Mucosa of descending colon (tissue), 3 donors: Measurements from ENCODE around the gene PAXX. TPM values are rescaled to one million over a fixed set of nuclear protein-coding genes. Genes with fewer than 3 reads are reported as not detected.

Experiments used
- ATAC-seq: fragments of 200-7000 bp; cut with Tn5 transposase; one replicate; pipeline ENCODE4 v1.9.1; 2020; ENCODE audit warnings: mild to moderate bottlenecking, moderate library complexity
- DNase-seq, 3 donors: peaks; one replicate each; pipeline ENCODE4 v3.0.0-alpha.2; 2020
- H3K36me3 ChIP-seq: fragments of 200-600 bp; one replicate; pipeline ENCODE4 v1.8.0; 2021; ENCODE audit warnings: low read depth, mild to moderate bottlenecking
- H3K4me1 ChIP-seq: fragments of 200-600 bp; one replicate; pipeline ENCODE4 v1.8.0; 2021; ENCODE audit warnings: low read depth, mild to moderate bottlenecking
- H3K4me3 ChIP-seq: fragments of 200-600 bp; one replicate; pipeline ENCODE4 v1.8.0; 2021; ENCODE audit warnings: mild to moderate bottlenecking
- H3K9me3 ChIP-seq: fragments of 200-600 bp; one replicate; pipeline ENCODE4 v1.8.0; 2021; ENCODE audit warnings: mild to moderate bottlenecking
- CTCF ChIP-seq: fragments of 200-600 bp; IDR thresholded peaks from one replicate; pipeline ENCODE4 v1.8.0; 2022; ENCODE audit warnings: antibody characterized with exemption, mild to moderate bottlenecking
- intact Hi-C, 2 donors: fragments of 100-400 bp; cut with DNase I in 1 of 2; cut with micrococcal nuclease in 1 of 2; formaldehyde crosslinking; loops; one replicate each; pipeline versions ENCODE4 v1.11.0 to v1.11.1; 2022; cut with DNase I, micrococcal nuclease
- total RNA-seq, 3 donors: library from RNA; stranded (reverse); fragmentation: NEBNext Ultra II Directional in 2 of 3; extraction: Animal tissue kit (Norgen Biotek cat#: 25700) in 2 of 3; gene quantifications; one replicate each; pipeline versions ENCODE4 v1.2.1 to v1.2.4, GENCODE V29; 2021 to 2023
- donor health status: DM: no; HTN: no; CAD: no; lungs with moderate emphysema.
- donor health status: DM: no; HTN: no; CAD: no.
- donor health status: DM: no; HTN: yes; CAD: no.

Gene PAXX
- total RNA-seq, 3 donors from 2014 or later: 32.0 to 39.9 (median 34.1) TPM

DNA sequence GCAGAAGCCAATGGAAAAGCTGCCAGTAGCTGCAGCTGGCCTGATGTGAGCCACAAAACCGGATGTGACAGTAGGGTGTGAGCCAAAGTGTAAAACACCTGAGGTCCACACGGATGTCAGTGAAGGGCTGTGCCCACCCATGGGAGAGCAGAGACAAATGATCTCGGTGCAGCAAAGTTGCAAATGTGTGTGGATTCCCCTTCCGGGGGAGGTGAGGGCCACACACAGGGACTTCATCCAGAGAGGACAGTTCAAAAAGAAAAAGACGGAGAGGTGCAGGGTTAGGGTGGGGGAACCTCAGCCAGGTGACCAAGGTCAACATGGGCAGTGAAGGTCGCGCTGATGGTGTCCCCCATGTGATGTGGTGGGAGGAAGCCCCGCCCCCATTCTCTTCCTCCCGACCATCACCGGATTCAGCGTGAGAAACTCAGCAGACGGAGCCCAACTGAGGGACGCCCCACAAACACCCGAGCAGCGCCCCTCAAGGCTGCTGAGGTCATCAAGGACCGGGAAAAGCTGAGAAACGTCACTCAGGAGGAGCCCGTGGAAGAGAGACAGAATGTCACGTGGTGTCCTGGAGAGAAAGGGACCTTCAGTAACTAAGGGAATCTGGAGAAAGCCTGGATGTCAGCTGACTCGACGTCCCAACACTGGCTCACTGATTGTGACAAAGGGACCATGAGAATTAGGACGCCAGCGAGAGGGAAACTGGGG is 26.3 kb upstream of the PAXX start:
- TF ChIP-seq CTCF: no peak
- Histone ChIP-seq H3K36me3 (no peaks in the 10 kb centered on the region), H3K4me3 (no peak overlapping the region), H3K4me1 (peaks cover 9% of the 10 kb centered on the region), H3K9me3 (no peaks in the 10 kb centered on the region)
- DNase-seq (no peak), ATAC-seq (no peak)
- intact Hi-C loops: no loop called here

GRCh38 chr9:136968333-136969127 is 23.7 kb upstream of the PAXX start:
- Histone ChIP-seq H3K4me1 (peaks cover 9% of the 10 kb centered on the region), H3K9me3 (no peaks in the 10 kb centered on the region), H3K36me3 (no peaks in the 10 kb centered on the region), H3K4me3 (no peak overlapping the region)
- ATAC-seq (no peak), DNase-seq (no peak)
- intact Hi-C loops: no loop called here
- no peak for TF ChIP-seq CTCF

DNA sequence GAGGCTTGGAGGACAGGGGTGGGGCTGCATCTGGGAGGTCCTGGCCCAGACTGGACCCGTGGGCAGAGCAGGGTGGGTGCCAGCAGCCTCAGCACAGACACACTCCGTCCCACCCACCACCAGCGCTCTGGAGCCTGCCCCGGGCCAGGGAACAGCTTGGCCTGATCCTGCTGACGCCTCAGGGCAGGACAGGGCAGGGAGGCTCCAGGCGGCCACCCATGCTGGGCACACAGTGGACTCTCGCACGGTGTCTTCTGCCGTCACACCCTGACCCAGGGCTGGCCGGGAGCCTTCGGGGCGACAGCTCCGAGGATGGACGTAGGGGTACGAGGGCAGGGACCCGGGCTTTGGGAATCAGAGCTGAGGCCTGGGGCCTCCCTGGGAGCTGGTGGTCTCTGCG is 23.1 kb upstream of the PAXX start:
- Histone ChIP-seq H3K4me3 (no peak overlapping the region), H3K36me3 (no peaks in the 10 kb centered on the region), H3K9me3 (no peaks in the 10 kb centered on the region), H3K4me1 (peaks cover 5% of the 10 kb centered on the region)
- DNase-seq (no peak), ATAC-seq (no peak)
- intact Hi-C loops: no loop called here
- TF ChIP-seq CTCF: no peak

DNA sequence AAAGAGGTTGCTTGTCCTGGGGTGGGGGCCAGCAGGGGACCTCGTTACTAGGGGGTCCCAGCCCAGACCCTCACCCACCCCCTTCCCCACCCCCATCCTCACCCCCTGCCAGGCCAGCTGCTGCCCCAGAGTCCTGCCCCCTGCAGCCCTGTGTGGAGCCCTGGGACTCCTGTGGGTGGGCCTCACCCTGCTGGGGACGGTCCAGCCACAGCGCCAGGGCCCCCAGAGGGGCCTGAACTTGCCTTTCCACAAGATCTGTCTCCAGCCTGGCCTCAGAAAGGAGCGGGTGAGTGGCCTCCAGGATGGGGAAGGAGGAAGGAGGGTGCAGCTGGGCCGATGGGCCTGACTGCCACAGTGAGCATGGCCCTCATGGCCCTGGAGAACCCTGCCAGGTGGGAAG is 22.4 kb upstream of the PAXX start:
- H3K4me3 ChIP-seq: no peak overlapping the region
- no peaks in the 10 kb centered on the region for H3K9me3 ChIP-seq
- intact Hi-C loops: no loop called here
- no peaks in the 10 kb centered on the region for H3K4me1 ChIP-seq
- no peak for TF ChIP-seq CTCF
- H3K36me3 ChIP-seq: no peaks in the 10 kb centered on the region
- ATAC-seq (no peak), DNase-seq (no peak)

DNA sequence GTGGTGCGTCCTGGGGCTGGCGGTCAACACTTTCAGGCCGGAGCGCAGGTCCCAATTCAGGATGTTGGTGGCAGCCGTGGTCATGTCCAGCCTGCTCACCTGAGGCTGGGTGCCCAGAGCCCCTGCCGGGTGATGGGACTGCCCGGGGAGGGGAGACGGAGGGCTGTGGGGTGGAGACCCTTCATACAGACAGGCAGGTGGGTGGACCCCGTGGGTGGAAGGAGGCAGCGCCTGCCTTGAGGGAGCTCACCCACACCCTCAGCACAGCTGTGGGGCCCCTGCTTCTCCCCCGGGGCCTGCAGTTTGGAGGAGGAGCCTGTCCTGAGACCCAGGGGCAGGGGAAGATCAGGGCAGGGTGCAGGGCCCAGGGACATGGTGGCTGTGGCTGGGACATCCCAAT is 21.9 kb upstream of the PAXX start:
- H3K4me3 ChIP-seq: no peak overlapping the region
- intact Hi-C loops: no loop called here
- DNase-seq (no peak), ATAC-seq (no peak)
- no peak for TF ChIP-seq CTCF
- H3K4me1 ChIP-seq: no peaks in the 10 kb centered on the region
- no peaks in the 10 kb centered on the region for H3K36me3 ChIP-seq
- H3K9me3 ChIP-seq: no peaks in the 10 kb centered on the region
